HG03139 (cell line): ENCODE results near the gene EIF3I.

Source experiments
- ATAC-seq: cut with Tn5 transposase; IDR thresholded peaks from one replicate; pipeline ENCODE4 v1.9.1; 2021; ENCODE audit not compliant: unreplicated experiment

EIF3I gene

GRCh38 chr1:32198237-32199042 is 23.8 kb upstream of the EIF3I start:
- no peak for ATAC-seq

GRCh38 chr1:32199043-32199716 is 23.0 kb upstream of the EIF3I start:
- ATAC-seq: no peak

- no peak for ATAC-seq
Observed at GRCh38 chr1:32199717-32200072, 22.5 kb upstream of the EIF3I start.

GRCh38 chr1:32200226-32201010 is 21.8 kb upstream of the EIF3I start, which contains the start of gene CCDC28B:
CCDC28B (plus strand) TSS chr1:32200595; CDS start chr1:32201936, 1,341 bp downstream.
- ATAC-seq: no peak

- no peak for ATAC-seq
Observed at GRCh38 chr1:32201011-32201855, 21.0 kb upstream of the EIF3I start.

DNA sequence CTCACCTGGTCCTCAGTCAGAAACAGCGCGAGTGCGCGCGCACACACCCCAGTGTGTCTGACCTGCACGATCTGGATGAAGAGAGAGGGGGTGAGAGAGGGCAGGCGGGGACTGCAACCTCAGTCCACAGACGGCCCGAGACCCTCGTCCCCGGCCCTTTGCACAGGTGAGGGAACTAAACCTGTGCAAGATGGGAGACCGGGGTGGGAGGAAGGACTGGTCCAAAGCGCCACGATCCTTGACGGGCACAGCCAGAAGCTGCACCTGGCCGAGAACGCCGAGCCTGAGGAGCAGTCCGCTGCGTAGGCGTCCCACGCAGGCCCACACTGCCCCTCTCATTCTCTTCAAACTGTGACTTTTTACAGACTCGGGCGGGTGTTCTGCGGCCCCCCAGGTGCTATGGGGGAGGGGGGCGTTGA is 17.3 kb upstream of the EIF3I start:
- no peak for ATAC-seq

DNA sequence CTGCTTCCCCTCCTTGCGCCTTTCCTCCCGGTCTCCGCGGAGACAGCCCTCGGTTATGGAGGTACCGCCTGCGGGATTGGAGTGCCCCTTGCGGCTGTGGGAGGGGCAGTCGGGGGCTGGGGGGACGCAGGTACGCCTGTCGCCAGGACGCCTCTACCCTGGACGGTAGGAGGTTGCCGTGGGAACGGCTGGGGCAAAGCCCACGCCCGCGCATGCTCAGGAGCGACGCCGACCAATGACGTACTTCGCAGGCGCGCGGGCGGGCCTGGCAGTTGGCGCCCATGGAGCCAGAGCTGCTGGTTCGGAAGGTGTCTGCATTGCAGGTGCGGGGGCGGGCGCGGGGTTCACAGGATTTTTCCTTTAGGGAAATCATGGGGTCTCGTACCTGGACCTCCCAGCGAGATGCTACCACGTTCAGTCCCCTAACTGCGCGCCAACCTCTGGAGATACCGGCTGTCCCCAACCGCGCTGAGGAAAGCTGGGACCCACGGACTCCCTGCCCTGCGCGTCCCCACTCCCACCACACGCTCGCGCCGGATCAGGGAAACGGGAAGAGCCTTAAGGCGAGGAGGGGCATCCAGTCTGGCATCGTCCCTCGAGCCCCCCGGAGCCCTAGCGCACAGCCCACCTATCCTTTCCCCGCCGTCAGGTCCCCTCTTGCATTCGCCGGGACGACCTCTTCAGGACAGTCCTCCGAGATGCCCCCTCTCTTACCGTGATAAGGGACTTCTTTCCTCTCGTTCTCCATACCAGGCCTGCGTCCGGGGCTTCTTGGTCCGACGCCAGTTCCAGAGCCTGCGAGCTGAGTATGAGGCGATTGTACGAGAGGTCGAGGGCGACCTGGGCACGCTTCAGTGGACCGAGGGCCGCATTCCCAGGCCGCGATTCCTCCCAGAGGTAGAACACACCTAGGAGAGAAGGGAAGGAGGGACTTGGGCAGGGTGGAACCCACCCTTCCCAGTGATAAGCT is 16.5 kb upstream of the EIF3I start, which contains the start of gene IQCC:
Gene IQCC (plus strand): TSS at position 271 of the 970 bp plus-strand sequence. CDS start 11 bp downstream, at position 282.
- ATAC-seq: peak; percentile 52

DNA sequence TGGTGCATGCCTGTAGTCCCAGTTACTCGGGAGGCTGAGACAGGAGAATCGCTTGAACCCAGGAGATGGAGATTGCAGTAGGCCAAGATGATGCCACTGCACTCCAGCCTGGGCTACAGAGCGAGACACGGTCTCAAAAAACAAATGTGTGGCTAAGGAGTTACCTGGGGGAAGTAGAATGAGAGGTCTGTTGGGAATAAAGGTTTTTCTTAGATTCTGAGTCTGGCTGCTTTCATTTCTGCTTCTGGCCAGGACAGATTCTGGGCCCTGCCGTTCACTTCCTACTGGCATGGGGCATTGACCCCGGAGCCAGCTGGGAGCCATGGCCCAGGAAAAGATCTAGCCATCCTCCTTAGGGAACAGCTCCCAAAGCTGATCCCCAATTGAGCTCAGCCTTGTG is 13.7 kb upstream of the EIF3I start:
- ATAC-seq: no peak

DNA sequence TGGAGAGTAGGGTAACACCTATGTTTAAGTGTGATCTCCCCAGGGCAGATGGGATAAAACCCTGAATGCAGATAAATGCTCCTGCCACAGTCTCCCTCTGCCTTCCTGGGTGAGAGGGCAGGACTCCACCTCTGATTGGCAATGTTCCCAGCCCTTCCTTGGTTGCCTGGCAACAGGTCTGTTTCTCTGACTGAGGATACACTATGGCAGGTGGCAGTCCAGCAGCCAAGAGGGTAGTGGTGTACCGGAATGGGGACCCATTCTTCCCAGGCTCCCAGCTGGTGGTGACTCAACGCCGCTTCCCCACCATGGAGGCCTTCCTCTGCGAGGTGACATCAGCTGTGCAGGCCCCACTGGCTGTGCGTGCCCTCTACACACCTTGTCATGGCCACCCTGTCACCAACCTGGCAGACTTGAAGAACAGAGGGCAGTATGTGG is 13.3 kb upstream of the EIF3I start, which contains the start of gene DCDC2B:
Gene DCDC2B (plus strand): TSS at position 199 of the 438 bp plus-strand sequence. CDS start 5 bp downstream, at position 204.
- no peak for ATAC-seq

DNA sequence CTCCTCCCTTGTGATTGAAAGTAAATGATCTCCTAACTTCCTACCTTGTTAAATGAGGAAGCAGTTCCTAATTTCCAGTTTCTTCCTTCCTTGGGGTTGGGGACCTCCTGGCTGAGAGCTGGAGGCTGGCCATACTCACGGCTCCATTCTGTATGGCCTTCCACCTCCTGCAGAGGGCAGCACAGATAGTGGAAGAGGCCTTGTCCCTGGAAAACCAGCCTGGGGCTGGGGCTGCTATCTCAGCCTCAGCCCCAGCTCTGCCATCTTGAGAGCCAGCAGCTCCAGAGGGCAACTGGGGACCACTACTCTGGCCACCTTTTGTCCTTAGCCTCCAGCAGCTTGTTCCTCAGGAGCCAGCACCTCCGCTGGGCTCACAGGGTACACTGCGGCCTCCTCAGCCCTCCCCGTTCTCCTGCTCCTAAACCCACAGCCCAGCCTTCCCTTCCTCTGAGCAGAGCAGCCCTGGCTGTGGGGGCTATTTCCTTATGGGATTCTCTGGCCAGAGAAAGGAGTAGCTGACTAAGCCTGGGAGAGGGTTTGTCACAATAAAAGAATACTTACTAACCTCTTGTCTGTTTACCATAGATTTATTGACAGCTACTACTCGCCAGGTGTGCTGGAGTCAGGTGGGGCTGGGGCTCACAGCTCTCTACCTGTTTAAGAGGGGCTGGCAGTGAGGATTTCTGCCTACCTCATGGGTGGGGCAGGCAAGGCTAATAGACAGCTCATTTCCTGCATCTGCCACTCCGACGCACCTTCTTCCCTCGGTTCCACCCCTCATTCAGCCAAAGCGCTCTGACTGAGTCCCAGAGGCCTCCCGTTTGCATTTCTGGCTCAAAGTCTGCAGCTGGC is 6.4 kb upstream of the EIF3I start:
- ATAC-seq: no peak

DNA sequence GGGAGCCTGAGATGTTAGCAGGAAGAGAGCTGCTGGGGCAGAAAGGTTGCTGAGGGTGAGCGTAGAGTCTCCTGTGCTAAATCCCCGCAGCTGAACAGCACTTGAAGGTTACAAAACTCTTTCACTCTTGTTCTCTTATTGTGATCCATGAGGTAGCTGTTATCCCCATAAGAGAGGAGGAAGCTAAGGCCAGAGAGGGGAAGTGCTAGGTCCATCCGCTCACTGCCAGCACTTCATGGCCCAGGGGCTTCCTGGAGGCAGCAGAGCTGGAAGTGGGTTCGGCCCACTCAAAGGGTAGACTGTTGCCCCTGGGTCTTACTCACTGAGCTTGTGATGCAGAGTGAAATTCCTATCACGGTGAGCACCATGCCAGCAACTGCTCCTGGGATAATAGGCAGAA is 5.6 kb upstream of the EIF3I start:
- ATAC-seq: no peak

- ATAC-seq: no peak
Observed at GRCh38 chr1:32219022-32219421, 3.2 kb upstream of the EIF3I start.

- ATAC-seq: no peak
Observed at GRCh38 chr1:32220746-32221580, 1.2 kb upstream of the EIF3I start.

DNA sequence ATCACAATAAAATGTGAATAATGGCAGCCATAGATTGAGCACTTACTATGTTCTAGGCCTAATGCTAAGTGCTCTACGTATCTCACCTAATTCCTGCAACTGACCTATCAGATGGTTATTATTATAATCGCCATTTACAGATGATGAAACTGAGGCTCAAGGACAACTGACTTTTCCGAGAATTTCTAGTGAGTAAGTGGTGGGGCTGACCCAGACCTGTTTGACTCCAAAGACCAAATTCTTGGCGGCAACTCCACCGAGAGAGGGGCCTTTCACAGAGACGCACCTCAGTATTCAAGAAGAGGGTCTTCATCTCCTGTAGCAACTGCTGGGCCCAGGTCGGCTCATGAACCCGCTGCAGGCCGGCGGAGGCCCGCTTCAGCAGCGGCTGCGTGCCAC is 627 bp upstream of the EIF3I start:
- ATAC-seq: no peak

- no peak for ATAC-seq
Observed at GRCh38 chr1:32223683-32224082, 1.5 kb downstream of the EIF3I start.

DNA sequence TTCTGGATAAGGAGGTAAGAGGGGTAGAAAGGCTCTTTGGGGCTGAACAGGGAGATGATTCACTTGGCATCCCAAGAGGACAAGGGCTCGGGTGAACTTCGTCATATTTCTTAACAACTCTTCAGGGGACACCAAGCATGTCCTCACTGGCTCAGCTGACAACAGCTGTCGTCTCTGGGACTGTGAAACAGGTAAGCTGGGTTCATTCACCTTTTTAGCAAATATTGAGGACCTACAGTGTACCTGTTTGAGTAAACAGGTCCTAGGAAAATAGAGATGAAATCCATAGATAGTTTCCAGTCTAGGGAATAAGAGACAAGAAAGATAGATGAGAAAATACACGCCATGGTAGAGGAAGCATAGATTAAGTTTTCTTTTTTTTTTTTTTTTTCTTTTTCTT is 2.1 kb downstream of the EIF3I start:
- no peak for ATAC-seq

GRCh38 chr1:32228771-32229170 is 6.6 kb downstream of the EIF3I start:
- ATAC-seq: no peak
